Uterine smooth muscle cell (primary cell): ENCODE results near the gene KRTAP19-6. TPM values are rescaled to one million over a fixed set of nuclear protein-coding genes. Genes with fewer than 3 reads are reported as not detected.

Source experiments
- total RNA-seq: library from RNA; depleted of rRNA; stranded (reverse); fragments of >200 nt; gene quantifications from 2 replicates; pipeline ENCODE4 v1.2.3, GENCODE V29; 2014

The KRTAP19-6 gene, protein sequence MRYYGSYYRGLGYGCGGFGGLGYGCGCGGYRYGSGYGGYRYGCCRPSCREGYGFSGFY
- not detected in 2 replicates for total RNA-seq

DNA sequence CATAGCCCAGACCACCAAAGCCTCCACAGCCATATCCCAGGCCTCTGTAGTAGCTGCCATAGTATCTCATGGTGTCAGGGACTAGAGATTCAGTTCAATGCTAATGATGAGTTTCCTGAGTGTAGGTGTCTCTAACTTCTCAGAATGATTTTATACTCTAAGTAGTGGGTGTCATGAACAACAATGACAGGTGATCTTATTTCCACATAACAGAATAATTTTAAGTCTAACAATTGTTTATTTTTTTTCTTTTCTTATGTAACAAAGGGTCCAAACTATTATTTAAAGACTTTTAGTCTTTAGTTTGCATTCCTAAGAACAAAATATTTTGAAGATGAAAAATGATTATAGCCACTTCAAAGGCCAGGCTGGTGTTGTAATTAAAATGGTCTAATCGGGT, at the start of gene KRTAP19-6:
TSS of gene KRTAP19-6 (minus strand) at position 101 of the 400 bp plus-strand sequence. CDS start at position 70, 31 bp downstream.

DNA sequence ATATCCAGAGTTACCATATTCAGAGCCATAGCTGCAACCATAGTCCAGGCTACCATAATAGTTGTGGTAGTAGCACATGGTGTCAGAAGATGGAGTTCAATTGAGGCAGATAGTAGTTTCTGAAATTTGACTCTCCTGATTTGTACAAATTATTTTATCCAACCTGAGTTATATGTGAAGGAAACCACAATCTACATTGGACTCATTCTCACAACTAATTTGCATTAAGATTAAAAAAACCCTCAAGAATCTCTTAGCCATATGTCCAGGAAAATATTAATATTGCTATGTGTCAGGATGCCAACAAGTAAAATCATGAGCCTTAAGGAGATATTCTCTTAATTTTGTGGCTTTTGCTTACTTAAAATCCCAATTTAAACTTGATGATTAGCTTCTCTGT, 48.6 kb upstream of the KRTAP19-6 start, which contains the start of gene KRTAP22-2:
TSS of gene KRTAP22-2 (minus strand) at position 101 of the 400 bp plus-strand sequence.

DNA sequence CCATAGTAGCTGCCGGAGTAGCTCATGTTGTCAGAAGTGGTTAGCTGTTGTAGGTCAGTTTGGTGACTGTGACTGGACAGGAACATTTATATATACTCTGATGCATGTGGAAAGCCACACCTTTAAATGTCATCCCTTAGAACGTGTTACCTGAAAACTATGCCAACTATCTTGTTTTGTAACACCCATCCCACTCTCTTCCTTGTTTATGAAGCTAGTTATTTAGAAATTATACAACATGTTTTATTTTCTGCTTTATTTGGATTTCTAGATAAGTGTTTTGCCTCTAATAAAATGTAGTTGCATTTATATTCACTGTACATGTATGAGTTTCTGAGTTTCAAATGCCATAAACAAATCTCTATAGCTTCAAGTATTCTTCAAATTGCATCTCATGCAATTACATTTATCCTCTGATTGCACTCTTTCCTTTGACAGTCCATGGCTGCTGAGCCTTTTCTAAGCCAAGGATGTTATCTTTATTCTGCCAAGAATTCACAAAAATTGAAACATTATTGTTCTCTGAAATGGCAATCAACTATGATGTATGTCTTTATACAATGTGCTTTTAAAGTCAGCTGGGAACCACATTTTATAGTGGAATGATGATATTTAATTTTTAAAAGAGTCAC, 19.7 kb upstream of the KRTAP19-6 start, which contains the start of gene KRTAP19-7:
TSS of gene KRTAP19-7 (minus strand) at position 51 of the 632 bp plus-strand sequence. CDS start at position 26, 25 bp downstream.

DNA sequence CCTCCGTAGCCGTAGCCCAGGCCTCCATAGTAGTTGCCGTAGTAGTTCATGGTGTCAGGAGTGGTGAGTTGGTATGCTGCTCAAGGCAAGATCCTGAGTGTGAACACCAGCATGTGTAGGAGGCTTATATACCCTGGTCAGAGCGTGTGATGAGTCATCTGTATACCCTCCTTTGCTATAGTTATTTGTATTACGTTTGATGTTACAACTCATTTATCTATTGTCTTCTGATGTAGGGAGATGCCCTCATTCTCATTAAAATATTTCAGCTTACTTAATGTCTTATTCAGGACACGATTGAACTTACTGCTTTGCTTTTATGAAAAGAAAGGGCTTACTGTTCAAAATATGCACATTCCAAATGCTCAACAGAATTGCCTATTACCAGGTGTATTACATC, 39.6 kb downstream of the KRTAP19-6 start, which contains the start of gene KRTAP19-5:
TSS of gene KRTAP19-5 (minus strand) at position 101 of the 400 bp plus-strand sequence. CDS start at position 50, 51 bp downstream.

DNA sequence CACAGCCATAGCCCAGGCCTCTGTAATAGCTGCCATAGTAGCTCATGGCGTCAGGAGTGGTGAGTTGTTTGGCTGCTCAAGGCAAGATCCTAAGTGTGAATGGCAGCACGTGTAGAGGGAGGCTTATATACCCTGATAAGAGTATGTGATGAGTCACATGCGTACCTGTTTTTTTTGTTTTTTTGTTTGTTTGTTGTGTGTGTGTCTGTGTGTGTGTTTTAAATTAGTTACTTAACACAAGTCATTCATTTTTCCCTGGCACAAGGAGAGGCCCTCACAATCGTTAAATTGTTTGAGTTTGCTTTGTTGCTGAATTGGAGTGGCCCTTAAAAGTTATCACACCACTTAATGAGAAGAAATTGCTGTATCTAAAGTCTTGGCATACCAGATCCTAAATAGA, 44.6 kb downstream of the KRTAP19-6 start, which contains the start of gene KRTAP19-4:
TSS of gene KRTAP19-4 (minus strand) at position 101 of the 400 bp plus-strand sequence. CDS start at position 46, 55 bp downstream.

DNA sequence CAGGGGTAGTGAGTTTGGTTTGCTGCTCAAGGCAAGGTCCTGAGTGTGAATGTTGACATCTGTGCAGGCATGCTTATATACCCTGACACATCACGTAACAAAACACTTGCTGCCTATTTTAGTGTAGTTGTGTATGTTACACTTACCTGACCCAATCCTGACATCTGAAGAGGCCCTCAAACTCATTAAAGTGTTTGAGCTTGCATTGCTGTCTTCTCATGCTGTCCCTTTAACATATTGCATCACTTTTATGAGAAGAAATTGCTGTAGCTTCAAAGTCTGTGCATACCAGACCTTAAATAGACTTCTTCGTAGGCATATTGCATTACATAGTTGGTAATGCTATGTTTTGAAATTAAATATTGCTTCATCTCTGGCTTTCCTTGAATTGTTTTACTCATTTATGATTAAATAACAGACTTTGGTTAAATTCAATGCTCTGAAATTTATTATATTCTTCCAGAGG, 49.7 kb downstream of the KRTAP19-6 start, which contains the start of gene KRTAP19-3:
TSS of gene KRTAP19-3 (minus strand) at position 51 of the 466 bp plus-strand sequence. CDS start 56 bp downstream, outside the sequence.

Other genes with a start within 250 kb of the KRTAP19-6 start
- gene KRTAP26-1, start 221.5 kb downstream of the KRTAP19-6 start, total RNA-seq: not detected in 2 replicates
- not detected in 2 replicates for gene KRTAP27-1, start 204.2 kb downstream of the KRTAP19-6 start, total RNA-seq
- not detected in 2 replicates for gene KRTAP23-1, start 193.3 kb downstream of the KRTAP19-6 start, total RNA-seq
- not detected in 2 replicates for gene KRTAP13-2, start 169.6 kb downstream of the KRTAP19-6 start, total RNA-seq
- gene KRTAP13-1, start 145.8 kb downstream of the KRTAP19-6 start, total RNA-seq: not detected in 2 replicates
- not detected in 2 replicates for gene KRTAP13-3, start 115.9 kb downstream of the KRTAP19-6 start, total RNA-seq
- gene KRTAP13-4, start 111.6 kb downstream of the KRTAP19-6 start, total RNA-seq: not detected in 2 replicates
- gene KRTAP15-1, start 101.6 kb downstream of the KRTAP19-6 start, total RNA-seq: not detected in 2 replicates
- not detected in 2 replicates for gene KRTAP19-1, start 61.5 kb downstream of the KRTAP19-6 start, total RNA-seq
- gene KRTAP19-2, start 54.4 kb downstream of the KRTAP19-6 start, total RNA-seq: not detected in 2 replicates
- gene KRTAP19-3, start 49.9 kb downstream of the KRTAP19-6 start, total RNA-seq: not detected in 2 replicates
- not detected in 2 replicates for gene KRTAP19-4, start 44.7 kb downstream of the KRTAP19-6 start, total RNA-seq
- gene KRTAP19-5, start 39.7 kb downstream of the KRTAP19-6 start, total RNA-seq: not detected in 2 replicates
- not detected in 2 replicates for gene KRTAP19-7, start 19.4 kb upstream of the KRTAP19-6 start, total RNA-seq
- gene KRTAP22-2, start 48.5 kb upstream of the KRTAP19-6 start, total RNA-seq: not detected in 2 replicates
- not detected in 2 replicates for gene KRTAP6-3, start 50.6 kb upstream of the KRTAP19-6 start, total RNA-seq
- gene KRTAP6-2, start 57.0 kb upstream of the KRTAP19-6 start, total RNA-seq: not detected in 2 replicates
- gene KRTAP22-1, start 59.2 kb upstream of the KRTAP19-6 start, total RNA-seq: not detected in 2 replicates
- gene KRTAP6-1, start 72.1 kb upstream of the KRTAP19-6 start, total RNA-seq: not detected in 2 replicates
- not detected in 2 replicates for gene KRTAP20-1, start 74.6 kb upstream of the KRTAP19-6 start, total RNA-seq
- not detected in 2 replicates for gene KRTAP20-4, start 78.8 kb upstream of the KRTAP19-6 start, total RNA-seq
- gene KRTAP20-2, start 93.3 kb upstream of the KRTAP19-6 start, total RNA-seq: not detected in 2 replicates
- not detected in 2 replicates for gene KRTAP20-3, start 101.0 kb upstream of the KRTAP19-6 start, total RNA-seq
- gene KRTAP21-3, start 176.9 kb upstream of the KRTAP19-6 start, total RNA-seq: not detected in 2 replicates
- not detected in 2 replicates for gene KRTAP21-2, start 205.4 kb upstream of the KRTAP19-6 start, total RNA-seq
- not detected in 2 replicates for gene KRTAP21-1, start 213.6 kb upstream of the KRTAP19-6 start, total RNA-seq